ENCODE results near the gene TSPAN8. TPM values are rescaled to one million over a fixed set of nuclear protein-coding genes. Genes with fewer than 3 reads are reported as not detected.

TSPAN8 gene
- polyA plus RNA-seq, 1 experiment, result not detected

DNA sequence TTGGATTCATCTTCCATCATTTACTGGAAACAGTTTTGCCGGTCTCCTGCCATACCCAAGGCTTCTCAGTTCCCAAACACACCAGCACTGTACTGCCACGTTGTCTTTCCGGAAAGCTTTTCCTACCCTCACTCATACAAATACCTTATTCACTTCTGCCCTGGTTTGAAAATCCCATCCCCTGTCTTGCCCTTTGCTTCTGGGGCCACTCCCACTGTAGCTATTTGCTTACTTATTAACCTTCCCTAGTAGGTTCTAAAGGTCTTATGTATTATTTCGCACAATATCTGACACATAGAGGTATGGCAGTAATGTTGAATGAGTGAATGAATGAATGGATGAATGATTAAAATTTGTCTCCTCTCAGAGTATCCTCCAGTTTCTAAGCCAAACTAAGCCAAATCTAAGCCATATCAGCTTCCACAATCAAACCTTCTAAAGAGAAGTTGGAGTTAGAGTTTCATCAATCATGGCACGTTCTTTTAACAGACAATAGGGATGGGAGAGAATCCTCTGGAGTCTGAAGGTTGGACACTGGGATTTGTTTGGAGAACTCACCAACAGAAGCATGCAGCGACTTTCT, 18.6 kb downstream of the TSPAN8 start:
- H3K4me3 ChIP-seq (ENCODE audit: low read depth, low read length), result no peak overlapping the region
- no peaks in the 10 kb centered on the region for H3K9me3 ChIP-seq (ENCODE audit: control insufficient read depth, insufficient read depth, low read length)
- ChIA-PET CTCF (no interaction called here), POLR2A (no interaction called here)
- H3K27ac ChIP-seq (ENCODE audit: low read depth, low read length), result no peak overlapping the region
- no peaks in the 10 kb centered on the region for H3K27me3 ChIP-seq (ENCODE audit: control insufficient read depth, insufficient read depth, low read length)
- TF ChIP-seq, protein P1, sequence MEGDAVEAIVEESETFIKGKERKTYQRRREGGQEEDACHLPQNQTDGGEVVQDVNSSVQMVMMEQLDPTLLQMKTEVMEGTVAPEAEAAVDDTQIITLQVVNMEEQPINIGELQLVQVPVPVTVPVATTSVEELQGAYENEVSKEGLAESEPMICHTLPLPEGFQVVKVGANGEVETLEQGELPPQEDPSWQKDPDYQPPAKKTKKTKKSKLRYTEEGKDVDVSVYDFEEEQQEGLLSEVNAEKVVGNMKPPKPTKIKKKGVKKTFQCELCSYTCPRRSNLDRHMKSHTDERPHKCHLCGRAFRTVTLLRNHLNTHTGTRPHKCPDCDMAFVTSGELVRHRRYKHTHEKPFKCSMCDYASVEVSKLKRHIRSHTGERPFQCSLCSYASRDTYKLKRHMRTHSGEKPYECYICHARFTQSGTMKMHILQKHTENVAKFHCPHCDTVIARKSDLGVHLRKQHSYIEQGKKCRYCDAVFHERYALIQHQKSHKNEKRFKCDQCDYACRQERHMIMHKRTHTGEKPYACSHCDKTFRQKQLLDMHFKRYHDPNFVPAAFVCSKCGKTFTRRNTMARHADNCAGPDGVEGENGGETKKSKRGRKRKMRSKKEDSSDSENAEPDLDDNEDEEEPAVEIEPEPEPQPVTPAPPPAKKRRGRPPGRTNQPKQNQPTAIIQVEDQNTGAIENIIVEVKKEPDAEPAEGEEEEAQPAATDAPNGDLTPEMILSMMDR (IDR thresholded peaks at IDR 0.05; ENCODE audit: low read depth, low read length), result no peak
- no peak for DNase-seq (ENCODE audit: low read depth, low spot score)

DNA sequence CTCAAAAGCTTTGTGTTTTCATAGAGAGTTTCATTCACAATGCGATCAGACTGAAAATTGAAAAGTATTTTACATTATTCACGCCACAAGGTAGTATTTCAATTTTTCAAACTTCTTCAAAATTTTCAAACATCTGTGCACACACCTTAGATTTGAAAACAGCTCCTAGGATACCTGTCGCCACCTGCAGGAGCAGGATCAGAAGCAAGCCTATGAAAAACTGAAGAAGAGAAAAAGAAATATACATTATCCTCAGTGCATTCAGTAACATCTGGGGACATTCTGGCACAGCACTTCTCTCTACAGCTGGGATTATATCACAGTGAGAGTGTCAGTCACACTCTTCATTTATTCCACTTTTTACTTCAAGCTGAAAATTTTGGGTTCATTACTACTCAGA, 19.8 kb downstream of the TSPAN8 start:
- H3K4me3 ChIP-seq (ENCODE audit: low read depth, low read length), result no peak overlapping the region
- TF ChIP-seq, protein P1 (IDR thresholded peaks at IDR 0.05; ENCODE audit: low read depth, low read length), result no peak
- CTCF ChIA-PET, result no interaction called here

DNA sequence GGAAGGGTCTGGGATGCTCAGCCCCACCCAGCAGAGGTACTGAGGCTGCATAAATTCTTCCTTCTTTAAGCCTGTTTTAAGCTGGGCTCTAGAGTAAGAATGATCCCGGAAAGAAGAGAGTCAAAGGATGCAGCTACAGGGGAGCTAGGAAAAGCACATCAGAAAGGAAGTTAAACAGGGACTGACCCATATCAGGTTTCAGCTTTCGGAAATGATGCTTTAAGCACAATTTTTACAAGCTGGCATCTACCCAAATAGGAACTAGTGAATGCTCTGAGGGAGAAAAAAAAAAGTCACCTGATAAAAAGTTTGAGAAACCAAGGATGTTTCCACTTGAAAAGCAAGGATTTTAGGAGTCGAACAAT, 22.0 kb downstream of the TSPAN8 start:
- Histone ChIP-seq H3K27ac (ENCODE audit: low read depth, low read length) (no peak overlapping the region), H3K4me3 (ENCODE audit: low read depth, low read length) (no peak overlapping the region), H3K27me3 (ENCODE audit: control insufficient read depth, insufficient read depth, low read length) (no peaks in the 10 kb centered on the region), H3K9me3 (ENCODE audit: control insufficient read depth, insufficient read depth, low read length) (no peaks in the 10 kb centered on the region)
- TF ChIP-seq, protein P1 (IDR thresholded peaks at IDR 0.05; ENCODE audit: low read depth, low read length), result no peak
- ChIA-PET POLR2A (no interaction called here), CTCF (no interaction called here)
- DNase-seq (ENCODE audit: low read depth, low spot score), result no peak

More for the DNA sequence above, 19.8 kb downstream of the TSPAN8 start:
- DNase-seq (ENCODE audit: low read depth, low spot score), result no peak
- no peak overlapping the region for H3K27ac ChIP-seq (ENCODE audit: low read depth, low read length)
- POLR2A ChIA-PET, result no interaction called here
- H3K27me3 ChIP-seq (ENCODE audit: control insufficient read depth, insufficient read depth, low read length), result no peaks in the 10 kb centered on the region
- H3K9me3 ChIP-seq (ENCODE audit: control insufficient read depth, insufficient read depth, low read length), result no peaks in the 10 kb centered on the region

DNA sequence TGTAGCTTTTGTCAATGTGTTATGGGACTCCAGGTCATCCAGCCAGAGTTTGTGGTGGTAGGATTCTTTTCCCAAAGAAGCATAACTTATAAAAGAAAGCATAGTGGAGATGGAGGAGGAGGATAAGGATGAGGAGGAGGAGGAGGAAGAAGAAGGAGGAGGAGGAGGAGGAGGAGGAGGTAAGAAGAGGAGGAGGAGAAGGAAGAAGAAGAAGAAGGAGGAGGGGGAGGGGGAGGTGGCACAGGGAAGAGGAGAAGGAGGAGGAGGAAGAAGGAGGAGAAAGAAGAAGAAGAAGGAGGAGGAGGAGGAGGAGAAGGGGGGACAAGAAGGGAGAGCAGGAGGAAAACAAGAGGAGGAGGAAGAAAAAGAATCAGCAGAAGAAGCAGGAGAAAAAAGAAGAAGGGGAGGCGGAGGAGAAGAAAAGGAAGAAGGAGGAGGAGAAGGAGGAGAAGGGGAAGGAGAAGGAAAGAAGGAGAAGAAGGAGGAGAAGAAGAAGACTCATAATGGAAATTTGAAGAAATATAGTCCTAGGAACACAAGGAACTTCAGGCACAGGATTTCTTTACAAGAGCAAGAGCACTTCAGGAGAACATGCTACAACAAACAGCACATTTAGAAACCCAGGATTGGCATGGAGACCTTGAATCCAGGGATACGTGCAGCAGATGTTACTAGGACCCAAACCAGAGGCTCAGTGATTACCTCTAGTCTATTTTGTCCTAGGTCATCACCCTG, 22.6 kb downstream of the TSPAN8 start:
- no peaks in the 10 kb centered on the region for H3K9me3 ChIP-seq (ENCODE audit: control insufficient read depth, insufficient read depth, low read length)
- no peak overlapping the region for H3K4me3 ChIP-seq (ENCODE audit: low read depth, low read length)
- DNase-seq (ENCODE audit: low read depth, low spot score), result no peak
- TF ChIP-seq, protein P1 (IDR thresholded peaks at IDR 0.05; ENCODE audit: low read depth, low read length), result no peak
- no peaks in the 10 kb centered on the region for H3K27me3 ChIP-seq (ENCODE audit: control insufficient read depth, insufficient read depth, low read length)
- ChIA-PET POLR2A (no interaction called here), CTCF (no interaction called here)
- H3K27ac ChIP-seq (ENCODE audit: low read depth, low read length), result no peak overlapping the region

DNA sequence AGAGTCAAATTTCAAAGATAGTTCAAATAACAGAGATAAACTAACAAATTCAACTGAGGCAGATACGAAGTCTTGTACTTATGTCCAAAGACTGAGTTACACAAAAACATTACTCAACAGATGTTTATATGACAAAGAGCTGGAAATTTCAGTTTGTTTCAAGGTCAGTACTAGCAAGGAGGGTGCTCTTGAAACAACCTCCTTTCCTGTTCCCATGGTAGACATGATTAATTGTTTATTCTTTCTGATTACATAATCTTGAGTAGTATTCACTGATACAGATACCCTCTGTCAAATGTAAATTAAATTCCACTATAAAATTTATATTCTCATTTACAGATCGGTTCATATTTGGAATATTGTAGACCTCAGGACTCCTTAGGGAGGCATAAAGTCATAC, 23.4 kb downstream of the TSPAN8 start:
- no peak overlapping the region for H3K27ac ChIP-seq (ENCODE audit: low read depth, low read length)
- ChIA-PET POLR2A (no interaction called here), CTCF (no interaction called here)
- no peak for DNase-seq (ENCODE audit: low read depth, low spot score)
- no peak overlapping the region for H3K4me3 ChIP-seq (ENCODE audit: low read depth, low read length)
- TF ChIP-seq, protein P1 (IDR thresholded peaks at IDR 0.05; ENCODE audit: low read depth, low read length), result no peak
- H3K27me3 ChIP-seq (ENCODE audit: control insufficient read depth, insufficient read depth, low read length), result no peaks in the 10 kb centered on the region
- no peaks in the 10 kb centered on the region for H3K9me3 ChIP-seq (ENCODE audit: control insufficient read depth, insufficient read depth, low read length)

Measured in AG04450 (cell line).